ENCODE data around the gene MAN2C1. TPM values are rescaled to one million over a fixed set of nuclear protein-coding genes. Genes with fewer than 3 reads are reported as not detected.

MAN2C1 gene
- total and polyA plus RNA-seq, 10 donors = 112 to 499 (median 274) TPM

DNA sequence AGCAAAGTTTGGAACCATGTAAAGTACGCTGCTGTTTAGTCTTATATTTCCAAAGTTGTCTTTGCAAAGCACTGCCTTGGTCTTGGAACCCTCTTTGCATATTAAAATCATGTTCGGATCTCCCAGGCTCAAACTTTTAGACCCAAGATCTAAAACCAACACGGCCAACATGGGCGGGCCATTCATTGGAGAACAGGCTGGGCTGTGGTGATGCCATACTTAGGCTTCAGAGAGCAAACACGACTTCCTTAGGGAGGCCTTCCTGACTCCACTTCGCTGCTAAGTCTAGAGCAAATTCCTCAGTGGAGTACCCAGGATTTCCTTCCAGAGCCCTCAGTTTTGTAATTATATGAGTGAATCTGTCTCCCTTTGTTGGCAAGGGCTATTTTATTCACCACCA lies 3.5 kb downstream of the MAN2C1 start:
- H3K4me3 ChIP-seq = no peak overlapping the region
- peaks cover 0 to 77% (median 62%) of the 10 kb centered on the region in 6 donors for H3K36me3 ChIP-seq
- intact Hi-C loops (cut with DNase I; ENCODE audit: low total_unique reads) = no loop called here
- TF ChIP-seq POLR2A (IDR thresholded peaks at IDR 0.05) (no peak), POLR2AphosphoS5 (IDR thresholded peaks at IDR 0.05) (no peak)
- TF ChIP-seq, protein P1, sequence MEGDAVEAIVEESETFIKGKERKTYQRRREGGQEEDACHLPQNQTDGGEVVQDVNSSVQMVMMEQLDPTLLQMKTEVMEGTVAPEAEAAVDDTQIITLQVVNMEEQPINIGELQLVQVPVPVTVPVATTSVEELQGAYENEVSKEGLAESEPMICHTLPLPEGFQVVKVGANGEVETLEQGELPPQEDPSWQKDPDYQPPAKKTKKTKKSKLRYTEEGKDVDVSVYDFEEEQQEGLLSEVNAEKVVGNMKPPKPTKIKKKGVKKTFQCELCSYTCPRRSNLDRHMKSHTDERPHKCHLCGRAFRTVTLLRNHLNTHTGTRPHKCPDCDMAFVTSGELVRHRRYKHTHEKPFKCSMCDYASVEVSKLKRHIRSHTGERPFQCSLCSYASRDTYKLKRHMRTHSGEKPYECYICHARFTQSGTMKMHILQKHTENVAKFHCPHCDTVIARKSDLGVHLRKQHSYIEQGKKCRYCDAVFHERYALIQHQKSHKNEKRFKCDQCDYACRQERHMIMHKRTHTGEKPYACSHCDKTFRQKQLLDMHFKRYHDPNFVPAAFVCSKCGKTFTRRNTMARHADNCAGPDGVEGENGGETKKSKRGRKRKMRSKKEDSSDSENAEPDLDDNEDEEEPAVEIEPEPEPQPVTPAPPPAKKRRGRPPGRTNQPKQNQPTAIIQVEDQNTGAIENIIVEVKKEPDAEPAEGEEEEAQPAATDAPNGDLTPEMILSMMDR (IDR thresholded peaks at IDR 0.05 in 8 of 11, conservative IDR thresholded peaks at IDR 0.05 in 3 of 11) = no peak
- peaks cover 16 to 34% (median 24%) of the 10 kb centered on the region in 6 donors for H3K4me1 ChIP-seq
- no peak for DNase-seq
- H3K27ac ChIP-seq = no peak overlapping the region
- 91 to 96% (median 93%) methylated on average over 6 of the region's 6 CpGs for WGBS, 5 donors
- no peaks in the 10 kb centered on the region for H3K27me3 ChIP-seq (replicated peaks in 1 of 7)
- no peaks in the 10 kb centered on the region for H3K9me3 ChIP-seq

DNA sequence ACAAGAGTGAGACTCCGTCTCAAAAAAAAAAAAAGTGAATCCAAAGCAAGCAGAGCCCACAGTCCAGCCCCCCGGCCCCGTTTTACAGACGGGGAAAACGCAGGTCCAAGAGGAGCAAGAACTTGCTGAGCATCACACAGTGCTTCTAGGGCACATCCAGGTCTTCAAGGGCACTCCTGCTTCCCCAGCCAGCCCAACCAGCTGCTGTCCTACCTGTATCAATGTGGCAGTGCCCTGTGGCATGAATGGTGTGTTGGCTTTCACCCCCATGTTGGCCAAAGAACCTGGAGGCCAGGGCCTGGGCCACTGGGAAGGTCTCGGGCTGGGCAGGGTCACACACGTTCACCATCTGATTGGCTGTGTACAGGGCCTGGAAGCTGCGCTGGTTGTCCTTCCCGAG lies 4.6 kb downstream of the MAN2C1 start:
- intact Hi-C loops (cut with DNase I; ENCODE audit: low total_unique reads) = no loop called here
- no peak for TF ChIP-seq POLR2AphosphoS5 (IDR thresholded peaks at IDR 0.05)
- TF ChIP-seq POLR2A (IDR thresholded peaks at IDR 0.05) = no peak
- TF ChIP-seq, protein P1 (IDR thresholded peaks at IDR 0.05 in 8 of 11, conservative IDR thresholded peaks at IDR 0.05 in 3 of 11) = no peak
- H3K4me3 ChIP-seq = no peak overlapping the region
- H3K36me3 ChIP-seq = peaks cover 0 to 87% (median 73%) of the 10 kb centered on the region in 6 donors
- H3K27me3 ChIP-seq (replicated peaks in 1 of 7) = no peaks in the 10 kb centered on the region
- 88 to 97% (median 96%) methylated on average over 8 to 9 of the region's 9 CpGs for WGBS, 5 donors
- no peak for DNase-seq
- no peaks in the 10 kb centered on the region for H3K9me3 ChIP-seq
- no peak overlapping the region for H3K27ac ChIP-seq
- peaks cover 8 to 23% (median 13%) of the 10 kb centered on the region in 6 donors for H3K4me1 ChIP-seq

DNA sequence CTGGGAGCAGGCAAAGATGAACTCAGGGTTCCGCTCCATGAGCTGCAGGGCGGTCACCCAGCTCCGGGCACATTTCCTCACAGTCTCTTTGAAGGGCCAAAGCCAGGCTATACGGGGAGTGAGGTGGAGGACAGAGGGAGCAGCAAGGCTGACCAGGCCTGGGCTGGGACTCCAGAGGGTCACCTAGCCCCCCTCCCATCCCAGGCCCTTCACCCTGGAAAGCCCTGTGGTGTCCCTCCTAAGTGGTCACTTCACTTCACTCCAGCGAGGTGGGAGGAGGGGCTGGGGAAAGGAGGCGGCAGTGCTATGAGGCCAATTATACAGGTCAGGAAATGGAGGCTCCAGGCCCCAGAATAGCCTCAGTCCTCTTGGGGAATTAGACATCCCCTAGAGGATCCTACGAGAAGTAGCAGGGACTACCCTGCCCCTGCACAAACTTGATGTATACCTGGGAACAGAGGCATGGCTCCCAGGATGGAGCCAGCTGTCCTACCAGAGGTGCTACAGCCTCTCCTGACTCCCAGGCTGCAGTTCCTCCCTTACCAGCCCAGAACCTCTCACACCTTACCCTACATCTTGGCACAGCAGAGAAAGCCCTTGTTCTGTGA lies 5.7 kb downstream of the MAN2C1 start:
- Histone ChIP-seq H3K27me3 (replicated peaks in 1 of 7) (no peaks in the 10 kb centered on the region), H3K4me3 (no peak overlapping the region), H3K9me3 (no peaks in the 10 kb centered on the region), H3K36me3 (peaks cover 0 to 97% (median 82%) of the 10 kb centered on the region in 6 donors), H3K4me1 (peaks cover 7 to 18% (median 8%) of the 10 kb centered on the region in 6 donors), H3K27ac (no peak overlapping the region)
- 83 to 92% (median 88%) methylated on average over 4 to 7 of the region's 7 CpGs for WGBS, 5 donors
- no peak for TF ChIP-seq POLR2A (IDR thresholded peaks at IDR 0.05)
- TF ChIP-seq POLR2AphosphoS5 (IDR thresholded peaks at IDR 0.05) = peak in 1 of 3 donors; percentile 19
- TF ChIP-seq, protein P1 (IDR thresholded peaks at IDR 0.05 in 8 of 11, conservative IDR thresholded peaks at IDR 0.05 in 3 of 11) = no peak
- no peak for DNase-seq
- intact Hi-C loops (cut with DNase I; ENCODE audit: low total_unique reads) = no loop called here

DNA sequence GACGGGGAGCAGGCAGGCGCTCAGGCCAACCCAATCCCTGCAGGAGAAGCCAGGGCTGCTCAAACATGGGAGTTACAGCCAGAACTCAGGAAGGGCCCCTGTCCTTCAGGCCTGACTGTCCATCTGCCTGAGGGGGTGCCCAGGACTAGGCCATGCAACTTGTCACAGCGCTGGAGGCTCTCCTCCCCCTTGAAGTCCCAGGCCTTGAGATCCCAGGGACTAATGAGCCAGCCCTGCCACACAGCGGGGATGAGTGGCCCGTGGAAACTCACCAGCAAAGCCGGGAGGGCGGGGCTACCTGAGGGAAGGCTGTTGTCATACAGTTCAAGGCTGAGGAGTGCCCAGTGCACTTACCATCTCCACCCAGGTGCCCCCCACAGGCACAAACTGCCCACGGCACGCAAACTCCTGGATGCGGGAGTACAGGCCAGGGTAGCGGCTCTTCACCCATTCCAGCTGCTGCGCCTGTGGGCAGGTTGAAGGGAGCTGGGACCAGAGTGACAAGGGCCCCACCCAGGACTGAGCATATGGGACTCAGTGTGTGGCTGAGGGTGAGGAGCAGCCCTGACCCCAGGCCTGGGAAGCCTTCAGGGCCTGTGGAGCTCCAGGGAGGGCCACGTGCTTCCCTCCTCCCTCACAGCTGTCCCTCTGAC lies 6.3 kb downstream of the MAN2C1 start:
- peaks cover 0 to 100% (median 86%) of the 10 kb centered on the region in 6 donors for H3K36me3 ChIP-seq
- no peak for TF ChIP-seq POLR2A (IDR thresholded peaks at IDR 0.05)
- intact Hi-C loops (cut with DNase I; ENCODE audit: low total_unique reads) = no loop called here
- 84 to 95% (median 92%) methylated on average over 4 to 13 of the region's 13 CpGs for WGBS, 5 donors
- H3K9me3 ChIP-seq = no peaks in the 10 kb centered on the region
- H3K4me1 ChIP-seq = peaks cover 1 to 12% (median 2%) of the 10 kb centered on the region in 6 donors
- H3K27me3 ChIP-seq (replicated peaks in 1 of 7) = no peaks in the 10 kb centered on the region
- no peak for DNase-seq
- H3K4me3 ChIP-seq = no peak overlapping the region
- H3K27ac ChIP-seq = no peak overlapping the region

Data from spleen (tissue), 11 donors.